NT2/D1 (cell line): ENCODE measurements around the gene CD40.

Experiments used
- YY1 ChIP-seq: IDR thresholded peaks from 2 replicates; pipeline ENCODE4 v1.6.1; 2011; ENCODE audit not compliant: insufficient read length, insufficient read depth
- ZNF274 ChIP-seq: IDR thresholded peaks from 2 replicates; pipeline ENCODE4 v1.6.1; 2011; ENCODE audit warnings: mild to moderate bottlenecking, low read depth, low read length

DNA sequence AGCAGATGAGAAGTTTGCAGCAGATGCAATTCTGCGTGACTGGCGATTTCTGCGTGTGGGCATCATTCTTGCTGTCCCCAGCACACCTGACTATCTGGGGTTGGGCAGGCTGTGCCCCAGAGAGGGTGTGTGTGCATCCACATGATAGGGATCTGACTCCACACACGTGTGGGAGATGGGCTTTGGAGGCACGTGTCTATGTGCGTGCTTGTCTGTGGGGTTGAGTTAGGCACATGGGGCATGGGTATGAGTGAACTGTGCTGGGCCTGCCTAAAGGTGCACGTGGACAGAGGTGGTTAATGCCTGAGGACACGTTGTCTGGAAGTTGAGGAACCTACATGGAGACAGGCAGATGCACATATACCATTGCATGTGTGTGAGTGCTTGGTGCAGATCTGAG is 50.3 kb downstream of the CD40 start:
- TF ChIP-seq ZNF274 (no peak), YY1 (no peak)
